LNCaP clone FGC (cell line): ENCODE results near the gene ROR1.

ENCODE experiments used
- DNase-seq: peaks from one replicate; pipeline ENCODE4 v3.0.0-alpha.2; 2011; ENCODE audit warnings: low read depth
- H3K4me3 ChIP-seq: 2 replicates; pipeline ENCODE4 v1.5.1; 2011; ENCODE audit warnings: mild to moderate bottlenecking, low read depth, low read length, control low read depth
- CTCF ChIP-seq: IDR thresholded peaks from 2 replicates; pipeline ENCODE4 v1.5.1; 2012; ENCODE audit warnings: mild to moderate bottlenecking; ENCODE audit not compliant: control insufficient read depth, insufficient read depth; ENCODE audit errors: extremely low read depth

ROR1 gene

GRCh38 chr1:63880958-63881576, 107.2 kb downstream of the ROR1 start:
- DNase-seq, result no peak
- no peak overlapping the region for H3K4me3 ChIP-seq
- TF ChIP-seq CTCF, result no peak

GRCh38 chr1:63882048-63882704, 108.4 kb downstream of the ROR1 start:
- H3K4me3 ChIP-seq, result no peak overlapping the region
- no peak for TF ChIP-seq CTCF

GRCh38 chr1:63883494-63884235, 109.8 kb downstream of the ROR1 start:
- TF ChIP-seq CTCF, result no peak
- DNase-seq, result no peak
- no peak overlapping the region for H3K4me3 ChIP-seq

More at GRCh38 chr1:63882048-63882704, 108.4 kb downstream of the ROR1 start:
- no peak for DNase-seq

- DNase-seq, result no peak
- no peak overlapping the region for H3K4me3 ChIP-seq
- TF ChIP-seq CTCF, result no peak
Observed at GRCh38 chr1:63884486-63884885, 110.7 kb downstream of the ROR1 start.

- no peak for TF ChIP-seq CTCF
- no peak for DNase-seq
Observed at GRCh38 chr1:63885899-63886298, 112.1 kb downstream of the ROR1 start.

GRCh38 chr1:63886340-63886739, 112.5 kb downstream of the ROR1 start:
- TF ChIP-seq CTCF, result no peak
- no peak overlapping the region for H3K4me3 ChIP-seq
- no peak for DNase-seq

More at GRCh38 chr1:63885899-63886298, 112.1 kb downstream of the ROR1 start:
- no peak overlapping the region for H3K4me3 ChIP-seq
